Fibroblast of skin of left quadriceps (primary cell): ENCODE results near the gene KCNQ1OT1.

Experiments
- DNase-seq, 2 experiments: peaks; one replicate each; pipeline ENCODE4 v3.0.0-alpha.2; 2013; ENCODE audit warnings: low read depth in 2 of 2

KCNQ1OT1 gene

GRCh38 chr11:2571598-2572281 lies 128.1 kb downstream of the KCNQ1OT1 start:
- DNase-seq, result no peak

GRCh38 chr11:2570841-2571597 lies 128.8 kb downstream of the KCNQ1OT1 start:
- no peak for DNase-seq

- no peak for DNase-seq
Observed at GRCh38 chr11:2570211-2570811, 129.5 kb downstream of the KCNQ1OT1 start.

GRCh38 chr11:2569731-2570210 lies 130.0 kb downstream of the KCNQ1OT1 start:
- no peak for DNase-seq

GRCh38 chr11:2569321-2569721 lies 130.5 kb downstream of the KCNQ1OT1 start:
- no peak for DNase-seq

GRCh38 chr11:2567026-2567671 lies 132.6 kb downstream of the KCNQ1OT1 start:
- no peak for DNase-seq

GRCh38 chr11:2566223-2567025 lies 133.4 kb downstream of the KCNQ1OT1 start:
- no peak for DNase-seq

- DNase-seq, result no peak
Observed at GRCh38 chr11:2565447-2566222, 134.2 kb downstream of the KCNQ1OT1 start.

- no peak for DNase-seq
Observed at GRCh38 chr11:2564588-2565425, 135.0 kb downstream of the KCNQ1OT1 start.

GRCh38 chr11:2564008-2564530 lies 135.7 kb downstream of the KCNQ1OT1 start:
- no peak for DNase-seq

GRCh38 chr11:2563213-2564007 lies 136.4 kb downstream of the KCNQ1OT1 start:
- DNase-seq, result no peak

GRCh38 chr11:2562890-2563212 lies 136.9 kb downstream of the KCNQ1OT1 start:
- no peak for DNase-seq

GRCh38 chr11:2561696-2562581 lies 137.9 kb downstream of the KCNQ1OT1 start:
- no peak for DNase-seq

- DNase-seq, result no peak
Observed at GRCh38 chr11:2559527-2560311, 140.1 kb downstream of the KCNQ1OT1 start.

GRCh38 chr11:2558861-2559526 lies 140.8 kb downstream of the KCNQ1OT1 start:
- no peak for DNase-seq

- no peak for DNase-seq
Observed at GRCh38 chr11:2558397-2558796, 141.4 kb downstream of the KCNQ1OT1 start.
